PC-3 (cell line): ENCODE results near the gene HOXB7. TPM values are rescaled to one million over a fixed set of nuclear protein-coding genes. Genes with fewer than 3 reads are reported as not detected.

ENCODE experiments used
- ATAC-seq: fragments of 200-7000 bp; cut with Tn5 transposase; 2 replicates; pipeline ENCODE4 v1.9.1; 2020; ENCODE audit warnings: mild to moderate bottlenecking, moderate library complexity
- BruUV-seq: library from RNA; stranded (reverse); fragments of 400-500 nt; replicated peaks from 2 replicates; lab custom pipeline; 2021; lab: Mats Ljungman, UMichigan
- CTCF ChIA-PET: fragments of 300-600 bp; sonication (Branson Sonifier 250); formaldehyde crosslinking; loops from one replicate; lab custom pipeline; 2022; ENCODE audit warnings: antibody characterized with exemption; lab: Charles Lee
- POLR2A ChIA-PET: fragments of 300-600 bp; sonication (Branson Sonifier 250); formaldehyde crosslinking; loops from one replicate; lab custom pipeline; 2022; ENCODE audit warnings: antibody characterized with exemption; ENCODE audit not compliant: unreplicated experiment; lab: Charles Lee
- DNase-seq: peaks from one replicate; pipeline ENCODE4 v3.0.0-alpha.2; 2015
- H2AFZ ChIP-seq: fragments of 300-600 bp; sonication (generic); 2 replicates; pipeline ENCODE4 v1.6.0; 2016; ENCODE audit warnings: antibody characterized with exemption, low read length
- H3F3A ChIP-seq: fragments of 300-600 bp; sonication (generic); one replicate; pipeline ENCODE4 v1.6.0; 2017; ENCODE audit warnings: antibody characterized with exemption, low read length, control low read depth, mild to moderate bottlenecking; ENCODE audit not compliant: unreplicated experiment
- H3K27ac ChIP-seq: fragments of 300-600 bp; sonication (generic); 2 replicates; pipeline ENCODE4 v1.5.1; 2016; ENCODE audit warnings: mild to moderate bottlenecking, low read length
- H3K27me3 ChIP-seq: fragments of 300-600 bp; sonication (generic); 2 replicates; pipeline ENCODE4 v1.6.1; 2016; ENCODE audit warnings: low read length, mixed read lengths
- H3K36me3 ChIP-seq: fragments of 300-600 bp; sonication (generic); 2 replicates; pipeline ENCODE4 v1.6.1; 2016; ENCODE audit warnings: low read depth, mixed run types, low read length, mixed read lengths
- H3K4me1 ChIP-seq: fragments of 300-600 bp; sonication (generic); 2 replicates; pipeline ENCODE4 v1.5.1; 2016; ENCODE audit warnings: low read length; ENCODE audit not compliant: insufficient read depth
- H3K4me2 ChIP-seq: fragments of 300-600 bp; sonication (generic); 2 replicates; pipeline ENCODE4 v1.6.0; 2016; ENCODE audit warnings: low read length
- H3K4me3 ChIP-seq: fragments of 300-600 bp; sonication (generic); 2 replicates; pipeline ENCODE4 v1.5.1; 2016; ENCODE audit warnings: mild to moderate bottlenecking, low read length, mixed read lengths
- H3K79me2 ChIP-seq: fragments of 300-600 bp; sonication (generic); 2 replicates; pipeline ENCODE4 v1.6.1; 2017; ENCODE audit warnings: low read length, mixed read lengths
- H3K9ac ChIP-seq: fragments of 300-600 bp; sonication (generic); 2 replicates; pipeline ENCODE4 v1.6.0; 2016; ENCODE audit warnings: mild to moderate bottlenecking, low read length
- H3K9me2 ChIP-seq: fragments of 300-600 bp; sonication (generic); replicated peaks from 2 replicates; pipeline ENCODE4 v1.6.1; 2016; ENCODE audit warnings: mixed run types, low read length, mixed read lengths
- H3K9me3 ChIP-seq: fragments of 300-600 bp; sonication (generic); 2 replicates; pipeline ENCODE4 v1.6.1; 2016; ENCODE audit warnings: low read length, mixed read lengths
- H4K20me1 ChIP-seq: fragments of 300-600 bp; sonication (generic); 2 replicates; pipeline ENCODE4 v1.6.1; 2016; ENCODE audit warnings: low read length, mixed read lengths
- CTCF ChIP-seq: fragments of 300-600 bp; sonication (generic); conservative IDR thresholded peaks from 2 replicates; pipeline ENCODE4 v1.5.1; 2017; ENCODE audit warnings: antibody characterized with exemption, low read depth, mild to moderate bottlenecking, low read length
- EZH2 ChIP-seq: fragments of 300-600 bp; sonication (generic); IDR thresholded peaks from one replicate; pipeline ENCODE4 v1.6.1; 2017; ENCODE audit warnings: antibody characterized with exemption, mild to moderate bottlenecking, low read length; ENCODE audit not compliant: unreplicated experiment
- EZH2phosphoT487 ChIP-seq: fragments of 300-600 bp; sonication (generic); IDR thresholded peaks from 2 replicates; pipeline ENCODE4 v1.6.1; 2018; ENCODE audit warnings: mild to moderate bottlenecking, antibody characterized with exemption, low read length, borderline replicate concordance
- intact Hi-C: fragments of 100-400 bp; cut with micrococcal nuclease; formaldehyde crosslinking; loops from 2 replicates; pipeline ENCODE4 v1.9.0; 2023
- total RNA-seq: library from RNA; depleted of rRNA; stranded (reverse); fragments of >200 nt; gene quantifications from 2 replicates; pipeline ENCODE4 v1.2.3, GENCODE V29; 2014

HOXB7 gene
- total RNA-seq, 1 experiment from 2014 or later = not detected

GRCh38 chr17:48567646-48568354, 43.0 kb downstream of the HOXB7 start:
- H4K20me1 ChIP-seq = no peaks in the 10 kb centered on the region
- H3K4me3 ChIP-seq = no peak overlapping the region
- DNase-seq = no peak
- CTCF ChIA-PET = no interaction called here
- no peak overlapping the region for H3K4me2 ChIP-seq
- intact Hi-C loops = no loop called here
- H3K9me3 ChIP-seq = no peaks in the 10 kb centered on the region
- H3K9me2 ChIP-seq = no peaks in the 10 kb centered on the region
- no peaks in the 10 kb centered on the region for H3K36me3 ChIP-seq
- POLR2A ChIA-PET = no interaction called here
- H3F3A ChIP-seq = no peaks in the 10 kb centered on the region
- TF ChIP-seq EZH2 (no peak), CTCF (no peak), EZH2phosphoT487 (no peak)
- no peaks in the 10 kb centered on the region for H3K4me1 ChIP-seq
- no peak overlapping the region for H3K9ac ChIP-seq
- H3K27ac ChIP-seq = no peak overlapping the region
- no peaks in the 10 kb centered on the region for H3K79me2 ChIP-seq
- no TSS peak for BruUV-seq
- H2AFZ ChIP-seq = no peak overlapping the region
- H3K27me3 ChIP-seq = no peaks in the 10 kb centered on the region
- no peak for ATAC-seq

- CTCF ChIA-PET = no interaction called here
- Histone ChIP-seq H2AFZ (no peak overlapping the region), H3K79me2 (no peaks in the 10 kb centered on the region), H3K4me1 (no peaks in the 10 kb centered on the region), H4K20me1 (no peaks in the 10 kb centered on the region), H3F3A (no peaks in the 10 kb centered on the region), H3K9me3 (no peaks in the 10 kb centered on the region), H3K9me2 (no peaks in the 10 kb centered on the region), H3K4me3 (no peak overlapping the region), H3K4me2 (no peak overlapping the region), H3K27ac (no peak overlapping the region), H3K27me3 (no peaks in the 10 kb centered on the region), H3K9ac (no peak overlapping the region), H3K36me3 (no peaks in the 10 kb centered on the region)
- POLR2A ChIA-PET = interaction anchor here (0.6 kb wide), 1 partner anchor 10 kb away, joined by 4 read pairs; no protein-coding TSS in a partner anchor
- TF ChIP-seq EZH2 = no peak
- no peak for TF ChIP-seq EZH2phosphoT487
- no peak for TF ChIP-seq CTCF
- no peak for DNase-seq
- no TSS peak for BruUV-seq
- intact Hi-C loops = no loop called here
- no peak for ATAC-seq
These were observed 43.6 kb downstream of the HOXB7 start for GRCh38 chr17:48567209-48567608.

GRCh38 chr17:48566717-48567116, 44.1 kb downstream of the HOXB7 start:
- Histone ChIP-seq H3K36me3 (no peaks in the 10 kb centered on the region), H3K27ac (no peak overlapping the region), H3K79me2 (no peaks in the 10 kb centered on the region), H4K20me1 (no peaks in the 10 kb centered on the region), H3K9me3 (no peaks in the 10 kb centered on the region), H3K4me3 (no peak overlapping the region), H2AFZ (no peak overlapping the region), H3F3A (no peaks in the 10 kb centered on the region), H3K4me2 (no peak overlapping the region), H3K27me3 (no peaks in the 10 kb centered on the region), H3K9ac (no peak overlapping the region), H3K9me2 (no peaks in the 10 kb centered on the region), H3K4me1 (no peaks in the 10 kb centered on the region)
- CTCF ChIA-PET = interaction anchor here (0.6 kb wide), 1 partner anchor 11 kb away, joined by 3 read pairs; no protein-coding TSS in a partner anchor
- TF ChIP-seq EZH2phosphoT487 (no peak), CTCF (no peak), EZH2 (no peak)
- intact Hi-C loops = no loop called here
- DNase-seq (no peak), ATAC-seq (no peak)
- POLR2A ChIA-PET = interaction anchor here (0.6 kb wide), 1 partner anchor 9 kb away, joined by 4 read pairs; no protein-coding TSS in a partner anchor
- no TSS peak for BruUV-seq
